Activated CD8-positive, alpha-beta memory T cell treated with anti-CD3 and anti-CD28 coated beads for 4 hours (primary cell): ENCODE measurements around the gene ATP5ME.
"Not testable (repeated sequence)": the region's sequence is repeated elsewhere in the genome, so short reads cannot be mapped to it uniquely, and the experiment has no call there.

Experiments used
- DNase-seq, 2 donors: peaks; one replicate each; pipeline ENCODE4 v3.0.0-alpha.2; 2020; ENCODE audit warnings: low read depth in 2 of 2

The ATP5ME gene

GRCh38 chr4:635066-635835 lies 38.8 kb downstream of the ATP5ME start:
- not testable (repeated sequence) for DNase-seq

GRCh38 chr4:634599-634985 lies 39.5 kb downstream of the ATP5ME start:
- DNase-seq = no peak

GRCh38 chr4:633976-634598 lies 40.0 kb downstream of the ATP5ME start:
- no peak for DNase-seq

GRCh38 chr4:633406-633805 lies 40.7 kb downstream of the ATP5ME start:
- no peak for DNase-seq

GRCh38 chr4:632926-633325 lies 41.1 kb downstream of the ATP5ME start:
- no peak for DNase-seq

- DNase-seq = no peak
These were observed 41.8 kb downstream of the ATP5ME start for GRCh38 chr4:632196-632790.

- DNase-seq = no peak
These were observed 43.4 kb downstream of the ATP5ME start for GRCh38 chr4:630656-631055.

GRCh38 chr4:629915-630641 lies 44.0 kb downstream of the ATP5ME start:
- DNase-seq = no peak

GRCh38 chr4:629636-629914 lies 44.5 kb downstream of the ATP5ME start:
- DNase-seq = no peak

- no peak for DNase-seq
These were observed 45.0 kb downstream of the ATP5ME start for GRCh38 chr4:628821-629635.

- DNase-seq = no peak
These were observed 45.8 kb downstream of the ATP5ME start for GRCh38 chr4:628311-628741.

- DNase-seq = no peak
These were observed 46.5 kb downstream of the ATP5ME start for GRCh38 chr4:627347-628125.

GRCh38 chr4:626201-627091 lies 47.6 kb downstream of the ATP5ME start:
- DNase-seq = no peak

GRCh38 chr4:625631-626161 lies 48.4 kb downstream of the ATP5ME start:
- DNase-seq = no peak

GRCh38 chr4:624705-625590 lies 49.1 kb downstream of the ATP5ME start, which contains the start of gene PDE6B:
PDE6B (plus strand) TSS chr4:625573; CDS start chr4:625627, 54 bp downstream.
- DNase-seq = no peak

GRCh38 chr4:623914-624566 lies 50.0 kb downstream of the ATP5ME start:
- no peak for DNase-seq

- DNase-seq = no peak
These were observed 50.8 kb downstream of the ATP5ME start for GRCh38 chr4:622996-623913.
